ENCODE results near the gene CBLN3. TPM values are rescaled to one million over a fixed set of nuclear protein-coding genes. Genes with fewer than 3 reads are reported as not detected.
A peak's percentile ranks its signal among the peaks of the same experiment; 100 is the strongest.

Gene CBLN3
- total and polyA plus RNA-seq, 9 of the 15 experiments (the other 6 are each of a cell fraction or from before 2014, with no cell fraction given), result 0.05 to 0.59 (median 0.26) TPM; not detected in 1

DNA sequence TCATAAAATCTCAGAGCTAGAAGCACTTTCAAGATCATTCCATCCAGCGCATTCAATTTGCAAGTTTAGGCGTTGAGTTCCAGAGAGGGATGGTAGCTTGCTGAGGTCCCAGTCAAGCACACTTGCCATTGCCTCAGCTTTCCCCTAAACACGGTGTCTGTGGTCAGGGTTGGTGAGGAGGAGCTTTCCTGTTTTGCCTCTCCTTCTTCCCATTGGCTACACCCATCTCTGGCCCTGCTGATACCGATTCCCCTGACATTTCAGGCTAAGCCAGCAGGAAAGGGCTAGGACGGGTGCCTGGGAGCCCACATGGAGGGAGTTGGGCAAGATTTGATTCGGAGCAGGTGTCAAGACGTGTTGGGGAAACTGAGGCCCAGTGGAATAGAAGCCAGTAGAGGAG lies 52.3 kb downstream of the CBLN3 start:
- CTCF ChIA-PET (ENCODE audit: low intra/inter-chr PET ratio), result no interaction called here
- H3K9ac ChIP-seq (ENCODE audit: insufficient read depth in 1 of 2, low read depth in 2 of 2, low read length in 2 of 2), result no peak overlapping the region; a peak in 1 of 4 replicates
- ATAC-seq, result peak; percentile 33
- TF ChIP-seq ARNT (IDR thresholded peaks at IDR 0.05) (no peak), HCFC1 (IDR thresholded peaks at IDR 0.05; ENCODE audit: low read depth, low read length) (no peak), BRF1 (IDR thresholded peaks at IDR 0.05; ENCODE audit: borderline replicate concordance, extremely low read depth, insufficient read length) (no peak), ZNF133 (CRISPR knock-in tag; IDR thresholded peaks at IDR 0.05) (no peak), TCF7L2 (IDR thresholded peaks at IDR 0.05; ENCODE audit: low read depth, low read length) (no peak), PKNOX1 (IDR thresholded peaks at IDR 0.05) (no peak), BCOR (IDR thresholded peaks at IDR 0.05) (0 out of 2 replicates have a peak, but pooled peaks have one; percentile 23), CEBPB (tag; IDR thresholded peaks at IDR 0.05) (peak; percentile 26; the same call in 1 of the 2 replicates), TCF3 (CRISPR knock-in tag; IDR thresholded peaks at IDR 0.05) (peak; percentile 44; the same call in 1 of the 2 replicates), RBFOX2 (IDR thresholded peaks at IDR 0.05; ENCODE audit: low read depth, low read length) (0 out of 2 replicates have a peak, but pooled peaks have one; percentile 4), NFYB (IDR thresholded peaks at IDR 0.05; ENCODE audit: extremely low read depth, insufficient read length) (peak; percentile 34), GTF2F1 (IDR thresholded peaks at IDR 0.05; ENCODE audit: low read depth, low read length) (no peak), ZNF212 (CRISPR knock-in tag; IDR thresholded peaks at IDR 0.05) (no peak), ZBTB17 (CRISPR knock-in tag; IDR thresholded peaks at IDR 0.05) (no peak)
- TF ChIP-seq, protein P1, sequence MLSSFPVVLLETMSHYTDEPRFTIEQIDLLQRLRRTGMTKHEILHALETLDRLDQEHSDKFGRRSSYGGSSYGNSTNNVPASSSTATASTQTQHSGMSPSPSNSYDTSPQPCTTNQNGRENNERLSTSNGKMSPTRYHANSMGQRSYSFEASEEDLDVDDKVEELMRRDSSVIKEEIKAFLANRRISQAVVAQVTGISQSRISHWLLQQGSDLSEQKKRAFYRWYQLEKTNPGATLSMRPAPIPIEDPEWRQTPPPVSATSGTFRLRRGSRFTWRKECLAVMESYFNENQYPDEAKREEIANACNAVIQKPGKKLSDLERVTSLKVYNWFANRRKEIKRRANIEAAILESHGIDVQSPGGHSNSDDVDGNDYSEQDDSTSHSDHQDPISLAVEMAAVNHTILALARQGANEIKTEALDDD (IDR thresholded peaks at IDR 0.05), result no peak
- no peak overlapping the region for H3K4me3 ChIP-seq
- no peaks in the 10 kb centered on the region for H4K20me1 ChIP-seq (replicated peaks; ENCODE audit: control insufficient read depth, insufficient read depth, low read length)
- H3K27me3 ChIP-seq (ENCODE audit: control insufficient read depth in 2 of 2, insufficient read depth in 2 of 2, low read length in 2 of 2), result no peaks in the 10 kb centered on the region
- BruUV-seq (replicated peaks), result no TSS peak
- peak; percentile 61 for FAIRE-seq
- H2AFZ ChIP-seq (ENCODE audit: low read depth, low read length), result peak overlapping the region; percentile 74; the same call in 1 of the 2 replicates
- peak overlapping the region; percentile 58 for H3K4me2 ChIP-seq (ENCODE audit: insufficient read depth, low read length)
- no peaks in the 10 kb centered on the region for H3K9me1 ChIP-seq (ENCODE audit: control insufficient read depth, insufficient read depth, low read length)
- in situ Hi-C loops (cut with MboI) (no loop called here), intact Hi-C loops (cut with micrococcal nuclease) (no loop called here)
- H3K79me2 ChIP-seq (ENCODE audit: control insufficient read depth, insufficient read depth, low read length), result no peaks in the 10 kb centered on the region
- WGBS (ENCODE audit: insufficient coverage, low coverage, missing lambda C conversion rate), result 23% methylated on average over 7 of the region's 7 CpGs
- H3K36me3 ChIP-seq (ENCODE audit: control insufficient read depth, insufficient read depth, low read length), result no peaks in the 10 kb centered on the region
- peaks cover 23 to 24% of the 10 kb centered on the region in 2 experiments for H3K4me1 ChIP-seq (replicated peaks in 1 of 2; ENCODE audit: control insufficient read depth in 2 of 2, insufficient read depth in 2 of 2, low read length in 2 of 2)
- POLR2A ChIA-PET, result interaction anchor here (0.5 to 0.8 kb wide), 3 partner anchors 12 to 74 kb away, joined by 3 to 4 read pairs (median 4); no protein-coding TSS in a partner anchor
- no peaks in the 10 kb centered on the region for H3K9me3 ChIP-seq (replicated peaks; ENCODE audit: control insufficient read depth, insufficient read depth, low read depth, low read length)
- no peak overlapping the region; the same call in 2 of the 3 replicates for H3K27ac ChIP-seq (ENCODE audit: extremely low read depth, low read depth, low read length)
- peak; percentile 55 to 70 (median 65) for DNase-seq (ENCODE audit: extremely low read depth in 1 of 4, low spot score in 3 of 4)
